NCI-H2196 treated with DMSO at 0.1 percent for 48 hours (cell line): Measurements from ENCODE around the gene TPGS1.

Experiments used
- DNase-seq: peaks from one replicate; lab custom pipeline; 2025; ENCODE audit not compliant: unreplicated experiment; lab: John Stamatoyannopoulos, UW

The TPGS1 gene

GRCh38 chr19:495402-496111, 11.7 kb upstream of the TPGS1 start:
- DNase-seq = no peak

GRCh38 chr19:496112-496665, 11.1 kb upstream of the TPGS1 start, which contains the start of gene MADCAM1:
TSS of gene MADCAM1 (plus strand) at chr19:496486. CDS start at chr19:496500, 14 bp downstream.
- no peak for DNase-seq

DNA sequence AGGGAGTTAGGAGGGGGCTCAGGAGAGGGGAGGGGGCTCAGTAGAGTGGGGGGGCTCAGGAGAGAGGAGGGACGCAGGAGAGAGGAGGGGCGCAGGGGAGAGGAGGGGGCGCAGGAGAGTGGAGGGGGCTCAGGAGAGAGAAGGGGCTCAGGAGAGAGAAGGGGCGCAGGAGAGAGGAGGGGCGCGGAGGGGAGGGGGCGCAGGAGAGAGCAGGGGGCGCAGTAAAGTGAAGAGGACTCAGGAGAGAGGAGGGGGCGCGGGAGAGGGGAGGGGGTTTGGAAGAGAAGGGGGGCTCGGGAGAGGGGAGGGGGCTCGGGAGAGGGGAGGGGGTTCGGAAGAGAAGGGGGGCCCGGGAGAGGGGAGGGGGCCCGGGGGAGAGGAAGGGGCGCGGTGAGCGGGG, 10.3 kb upstream of the TPGS1 start:
- DNase-seq = no peak

- DNase-seq = no peak
Measured at GRCh38 chr19:497491-497868, 9.8 kb upstream of the TPGS1 start.

DNA sequence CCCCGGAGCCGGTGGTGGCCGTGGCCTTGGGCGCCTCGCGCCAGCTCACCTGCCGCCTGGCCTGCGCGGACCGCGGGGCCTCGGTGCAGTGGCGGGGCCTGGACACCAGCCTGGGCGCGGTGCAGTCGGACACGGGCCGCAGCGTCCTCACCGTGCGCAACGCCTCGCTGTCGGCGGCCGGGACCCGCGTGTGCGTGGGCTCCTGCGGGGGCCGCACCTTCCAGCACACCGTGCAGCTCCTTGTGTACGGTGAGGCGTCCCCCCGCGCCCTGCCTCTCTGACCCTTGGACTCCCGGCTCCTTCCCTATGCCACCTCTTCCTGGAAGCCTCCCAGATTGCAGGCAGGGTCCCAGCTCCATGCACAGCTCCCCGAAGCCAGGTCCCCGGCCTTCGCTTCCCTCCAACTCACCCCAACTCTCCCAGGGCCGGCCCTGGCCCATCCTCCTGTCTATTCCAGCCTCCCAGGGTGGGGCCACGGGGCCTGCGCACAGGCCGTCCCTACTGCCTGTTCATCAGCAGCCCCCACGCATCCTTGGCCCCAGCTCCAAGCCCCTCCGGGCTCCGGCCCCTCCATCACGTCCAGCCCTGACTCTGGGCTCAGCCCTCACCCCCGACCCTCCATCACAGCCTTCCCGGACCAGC, 9.3 kb upstream of the TPGS1 start:
- DNase-seq = no peak

DNA sequence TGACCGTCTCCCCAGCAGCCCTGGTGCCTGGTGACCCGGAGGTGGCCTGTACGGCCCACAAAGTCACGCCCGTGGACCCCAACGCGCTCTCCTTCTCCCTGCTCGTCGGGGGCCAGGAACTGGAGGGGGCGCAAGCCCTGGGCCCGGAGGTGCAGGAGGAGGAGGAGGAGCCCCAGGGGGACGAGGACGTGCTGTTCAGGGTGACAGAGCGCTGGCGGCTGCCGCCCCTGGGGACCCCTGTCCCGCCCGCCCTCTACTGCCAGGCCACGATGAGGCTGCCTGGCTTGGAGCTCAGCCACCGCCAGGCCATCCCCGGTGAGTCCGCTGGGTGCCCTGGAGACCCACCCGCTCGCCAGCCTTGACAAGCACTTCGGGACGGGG, 8.8 kb upstream of the TPGS1 start:
- no peak for DNase-seq

DNA sequence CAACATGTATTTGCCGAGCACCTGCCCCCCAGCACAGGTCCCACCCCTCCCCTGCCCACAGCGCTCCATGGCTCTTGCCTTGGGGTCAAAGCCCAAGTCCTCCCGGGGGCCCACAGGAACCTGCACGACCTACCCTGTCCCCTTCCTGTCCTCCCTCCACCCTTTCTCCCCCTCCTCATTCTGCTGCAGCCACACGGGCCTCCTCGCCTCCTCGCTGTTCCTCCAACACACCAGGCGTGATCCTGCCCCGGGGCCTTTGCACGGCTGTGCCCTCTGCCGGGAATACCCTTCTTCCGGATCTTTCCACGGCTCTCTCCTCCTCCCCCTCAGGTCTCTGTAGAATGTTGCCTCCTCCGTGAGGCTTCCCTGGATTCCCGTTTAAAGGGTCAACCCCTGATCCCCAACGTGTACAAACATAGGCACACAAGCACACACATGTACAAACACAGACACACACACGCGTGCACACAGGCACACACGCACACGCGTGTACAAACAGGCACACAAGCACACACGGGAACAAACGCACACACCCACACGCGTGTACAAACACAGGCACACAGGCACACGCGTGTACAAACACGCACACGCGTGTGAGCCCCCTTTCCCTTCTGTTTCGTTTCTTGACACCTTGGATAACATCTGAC, 8.2 kb upstream of the TPGS1 start:
- no peak for DNase-seq

- no peak for DNase-seq
Measured at GRCh38 chr19:501646-502045, 5.7 kb upstream of the TPGS1 start.

- DNase-seq = no peak
Measured at GRCh38 chr19:504616-505015, 2.7 kb upstream of the TPGS1 start.

DNA sequence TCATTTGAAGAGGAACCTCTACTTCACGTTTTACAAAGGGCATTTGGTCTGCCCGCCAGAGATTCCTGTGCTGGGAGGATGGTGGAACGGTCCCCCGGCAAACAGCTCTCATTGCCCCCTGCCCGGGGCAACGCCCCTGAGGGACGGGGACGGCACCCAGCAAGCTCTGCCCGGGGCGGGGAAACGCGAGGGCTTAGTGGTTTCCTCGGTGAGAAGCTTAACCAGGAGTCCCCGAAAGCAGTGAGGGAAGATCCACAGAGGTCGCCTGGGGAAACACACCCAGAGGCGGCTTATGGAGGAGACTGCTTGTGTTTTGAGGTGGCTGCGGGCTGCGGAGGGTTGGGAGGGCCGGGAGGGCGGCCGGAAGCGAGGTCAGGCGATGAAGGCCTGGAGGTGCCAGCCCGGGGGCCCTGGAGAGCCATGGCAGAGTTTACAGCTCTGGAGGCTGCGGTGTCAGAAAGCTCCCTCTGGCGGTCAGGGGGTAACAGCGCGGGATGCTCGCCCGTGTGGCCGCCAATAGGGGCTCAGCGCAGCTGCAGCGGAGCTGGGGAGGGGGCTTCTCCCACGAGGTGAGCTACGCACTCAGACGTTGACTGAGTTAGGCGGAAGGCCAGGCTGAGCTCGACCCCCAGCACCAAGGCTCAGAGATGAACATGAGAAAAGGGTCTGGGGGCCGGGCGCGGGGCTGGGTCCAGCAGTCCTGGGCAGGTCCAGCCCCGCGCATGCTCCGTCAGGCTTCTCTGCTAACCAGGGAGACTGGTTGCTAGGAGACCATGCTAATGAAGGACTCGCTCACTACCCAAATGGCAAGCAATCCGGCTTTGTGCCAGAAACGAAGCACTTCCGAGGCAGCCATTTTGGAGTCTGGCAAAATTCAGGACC, 652 bp upstream of the TPGS1 start:
- DNase-seq = peak; percentile 99

DNA sequence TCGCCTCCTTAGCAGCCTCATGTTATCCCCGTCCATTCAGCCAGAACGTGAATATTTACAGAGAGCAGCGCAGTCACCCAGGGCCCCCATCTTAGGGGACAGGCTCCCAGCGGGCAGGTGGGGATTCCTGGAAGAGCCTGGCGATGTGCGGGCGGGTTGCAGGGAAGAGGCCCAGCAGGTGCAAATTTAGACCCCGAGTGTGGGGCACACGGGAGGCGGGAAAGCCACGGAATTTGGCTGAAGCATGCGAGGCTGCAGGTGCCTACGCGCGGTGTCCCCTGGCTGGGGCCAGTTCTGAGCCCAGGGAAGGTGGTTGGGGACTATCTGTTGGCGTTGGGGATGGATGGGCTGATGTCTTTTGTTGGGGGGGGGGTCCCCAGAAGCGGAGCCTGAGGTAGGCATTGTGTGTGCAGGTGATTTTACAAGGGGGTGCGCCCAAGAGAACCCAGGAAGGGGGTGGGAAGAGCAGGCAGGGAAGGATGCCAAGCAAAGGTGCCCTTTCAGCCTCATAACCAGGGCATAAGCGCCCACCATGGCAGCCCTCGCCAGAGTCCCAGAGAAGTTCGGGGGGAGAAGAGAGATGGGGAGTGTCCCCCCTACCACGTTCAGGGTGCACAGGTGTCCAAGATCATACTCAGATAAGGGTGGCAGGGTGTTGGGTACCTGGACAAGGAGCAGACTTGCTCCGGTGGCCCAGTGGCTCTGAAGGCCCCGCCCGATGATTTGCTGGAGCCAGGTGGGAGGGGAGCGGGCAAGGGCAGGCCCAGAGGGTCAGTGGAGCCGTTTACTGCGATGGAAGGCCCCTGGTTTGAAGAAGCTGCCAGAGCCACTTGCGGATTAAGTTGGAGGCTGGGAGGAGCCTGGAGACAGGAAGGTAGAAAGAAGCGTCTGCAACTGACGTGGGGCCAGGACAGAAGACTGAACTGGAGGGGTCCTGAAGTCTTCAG, 1.2 kb downstream of the TPGS1 start:
- DNase-seq = no peak

DNA sequence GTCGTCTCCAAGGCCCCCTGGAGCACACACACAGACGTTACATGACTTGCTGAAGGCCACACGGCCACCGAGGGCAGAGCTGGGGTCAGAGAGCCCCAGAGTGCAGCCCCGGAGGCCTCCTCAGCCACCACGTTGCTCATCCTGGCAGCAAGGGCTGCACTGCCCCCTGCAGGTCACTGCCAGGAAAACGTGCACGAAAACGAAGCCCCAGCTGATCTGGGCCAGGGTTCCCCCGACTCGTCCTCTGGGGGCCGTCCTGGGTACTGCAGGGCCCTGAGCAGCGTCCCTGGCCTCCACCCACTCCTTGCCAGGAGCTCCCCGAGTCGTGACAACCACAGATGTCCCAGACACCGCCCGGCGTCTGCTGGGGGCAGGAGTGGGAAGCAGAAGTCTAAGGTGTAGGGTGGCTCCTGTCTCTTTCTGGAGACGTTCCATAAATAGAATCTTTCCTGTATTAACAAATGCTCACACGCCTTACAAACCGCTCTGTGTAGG, 3.4 kb downstream of the TPGS1 start:
- DNase-seq = peak; percentile 82

DNA sequence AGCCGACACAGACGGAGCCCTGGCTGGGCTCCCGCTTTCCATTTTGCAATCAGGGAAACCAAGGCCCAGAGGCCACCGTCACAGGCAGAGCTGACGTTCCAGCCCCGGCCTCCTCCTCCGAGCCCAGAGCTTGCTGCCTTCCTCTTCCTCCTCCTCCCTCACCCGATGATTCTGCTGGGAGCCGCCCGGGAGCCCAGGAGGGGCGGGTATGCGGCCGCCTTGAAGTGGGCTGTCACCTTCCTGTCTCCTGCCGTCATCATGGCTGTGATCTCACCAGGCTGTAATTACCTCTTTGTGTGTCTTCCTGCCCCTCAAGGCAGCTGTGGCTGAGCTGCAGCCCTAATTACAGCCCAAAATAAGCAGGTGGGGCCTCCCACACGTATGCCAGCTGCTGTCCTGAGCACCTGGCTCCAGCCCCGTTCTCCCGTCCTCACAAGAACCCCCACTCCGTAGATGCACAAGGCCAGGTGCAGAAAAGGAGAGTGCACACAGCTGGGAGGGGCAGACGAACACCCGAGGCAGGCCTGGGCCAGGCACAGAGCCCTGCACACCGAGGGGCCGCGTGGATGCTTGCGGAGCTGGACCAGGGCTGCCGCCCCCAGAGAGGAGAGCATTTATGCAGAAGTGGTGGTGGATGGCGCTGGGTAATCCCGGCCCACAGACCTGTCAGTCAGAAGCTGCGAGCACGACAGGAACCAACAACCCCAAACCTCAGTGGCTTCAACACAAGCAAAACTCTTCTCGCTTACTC, 4.0 kb downstream of the TPGS1 start:
- DNase-seq = peak; percentile 91

DNA sequence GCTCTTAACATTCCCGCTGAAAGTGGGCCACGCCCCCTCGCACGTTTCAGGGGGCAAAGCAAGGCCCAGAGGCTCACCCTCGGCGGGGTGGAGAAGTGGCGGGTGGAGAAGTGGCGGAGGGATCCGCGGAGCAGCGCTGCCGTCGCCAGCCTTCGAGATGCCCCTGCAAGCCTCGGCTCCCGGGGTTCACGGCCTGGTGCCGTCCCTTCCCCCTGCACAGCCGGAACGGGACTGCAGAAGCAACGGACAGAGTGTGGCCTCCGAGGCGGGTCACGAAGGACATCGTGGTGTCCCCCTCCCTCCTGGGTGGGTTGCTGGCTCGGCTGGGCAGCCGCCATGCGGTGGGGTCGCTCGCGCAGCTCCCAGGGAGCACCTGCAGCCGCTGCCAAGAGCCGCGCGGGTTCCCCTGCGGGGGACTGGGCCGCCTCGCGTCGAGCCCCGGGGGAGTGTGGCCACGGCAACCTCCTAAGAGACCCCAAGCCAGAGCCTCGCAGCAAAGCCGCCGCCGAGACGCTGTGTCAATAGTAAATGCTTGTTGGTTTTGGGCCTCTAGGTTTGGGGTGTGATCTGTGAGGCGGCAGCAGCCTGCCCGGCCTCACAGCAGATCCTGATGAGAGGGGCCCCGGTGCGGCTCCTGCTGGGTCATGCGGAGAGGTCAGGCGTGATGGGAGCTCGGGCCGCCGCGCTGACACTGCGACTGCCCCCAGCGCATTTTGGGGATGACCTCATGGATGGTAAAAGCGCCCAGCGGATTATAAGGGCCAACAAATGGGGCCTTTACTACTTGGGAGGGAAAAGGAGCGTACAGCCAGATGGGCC, 5.5 kb downstream of the TPGS1 start:
- DNase-seq = no peak

- DNase-seq = no peak
Measured at GRCh38 chr19:513368-514165, 6.3 kb downstream of the TPGS1 start.

GRCh38 chr19:514166-514663, 6.9 kb downstream of the TPGS1 start:
- no peak for DNase-seq
